PFSK-1 (cell line): ENCODE data around the gene KRTAP4-4.

Source experiments
- FOXP2 ChIP-seq: optimal IDR thresholded peaks from 2 replicates; pipeline ENCODE3; 2011; ENCODE audit warnings: borderline replicate concordance, control low read depth, inconsistent platforms; ENCODE audit not compliant: insufficient read depth; ENCODE audit errors: extremely low read length, extremely low read depth
- POLR2AphosphoS5 ChIP-seq: IDR thresholded peaks from 2 replicates; pipeline ENCODE4 v1.6.1; 2012; ENCODE audit warnings: low read depth, mild to moderate bottlenecking, control low read depth, low read length, moderate library complexity
- REST ChIP-seq, 2 experiments: IDR thresholded peaks; 2 replicates each; pipeline versions ENCODE4 v1.6.1 to v1.8.0; 2011 to 2012; ENCODE audit warnings: low read depth in 2 of 2, low read length in 2 of 2, control low read depth in 1 of 2, inconsistent platforms in 1 of 2, mild to moderate bottlenecking in 1 of 2, moderate library complexity in 1 of 2; ENCODE audit not compliant: insufficient read depth in 1 of 2
- SIN3A ChIP-seq: IDR thresholded peaks from 2 replicates; pipeline ENCODE4 v1.6.1; 2012; ENCODE audit warnings: mild to moderate bottlenecking, low read length, moderate library complexity, borderline replicate concordance; ENCODE audit not compliant: insufficient read depth
- TAF1 ChIP-seq: IDR thresholded peaks from 2 replicates; pipeline ENCODE4 v1.6.1; 2012; ENCODE audit warnings: low read length, control low read depth, borderline replicate concordance; ENCODE audit not compliant: insufficient read depth

GRCh38 chr17:41125064-41125463 lies 35.5 kb downstream of the KRTAP4-4 start:
- TF ChIP-seq POLR2AphosphoS5, result no peak
- TF ChIP-seq SIN3A, result no peak
- no peak for TF ChIP-seq REST (IDR thresholded peaks at IDR 0.05; ENCODE audit: insufficient read depth in 1 of 2, low read depth in 2 of 2, low read length in 2 of 2)
- no peak for TF ChIP-seq TAF1
- no peak for TF ChIP-seq FOXP2
